ENCODE measurements around the gene KCNE1.
A peak's percentile ranks its signal among the peaks of the same experiment; 100 is the strongest.
"Not testable (repeated sequence)": the region's sequence is repeated elsewhere in the genome, so short reads cannot be mapped to it uniquely, and the experiment has no call there.

Gene KCNE1

GRCh38 chr21:34510148-34511142, 1.6 kb downstream of the KCNE1 start:
- peak; percentile 68 for DNase-seq

GRCh38 chr21:34509151-34509550, 2.9 kb downstream of the KCNE1 start:
- no peak for DNase-seq

GRCh38 chr21:34504595-34504994, 7.4 kb downstream of the KCNE1 start:
- no peak for DNase-seq

GRCh38 chr21:34502480-34503106, 9.4 kb downstream of the KCNE1 start:
- DNase-seq = no peak

- DNase-seq = no peak
Measured at GRCh38 chr21:34501716-34502115, 10.3 kb downstream of the KCNE1 start.

GRCh38 chr21:34500191-34500590, 11.8 kb downstream of the KCNE1 start:
- DNase-seq = no peak

- no peak for DNase-seq
Measured at GRCh38 chr21:34499116-34499515, 12.9 kb downstream of the KCNE1 start.

- no peak for DNase-seq
Measured at GRCh38 chr21:34498623-34499022, 13.4 kb downstream of the KCNE1 start.

GRCh38 chr21:34483854-34484253, 28.2 kb downstream of the KCNE1 start:
- DNase-seq = not testable (repeated sequence)

- not testable (repeated sequence) for DNase-seq
Measured at GRCh38 chr21:34483435-34483834, 28.6 kb downstream of the KCNE1 start.

GRCh38 chr21:34467333-34467732, 44.7 kb downstream of the KCNE1 start:
- not testable (repeated sequence) for DNase-seq

GRCh38 chr21:34459426-34459825, 52.6 kb downstream of the KCNE1 start:
- not testable (repeated sequence) for DNase-seq

GRCh38 chr21:34458266-34458665, 53.7 kb downstream of the KCNE1 start:
- not testable (repeated sequence) for DNase-seq

- not testable (repeated sequence) for DNase-seq
Measured at GRCh38 chr21:34456180-34456579, 55.8 kb downstream of the KCNE1 start.

- DNase-seq = not testable (repeated sequence)
Measured at GRCh38 chr21:34455628-34456027, 56.4 kb downstream of the KCNE1 start.

- DNase-seq = not testable (repeated sequence)
Measured at GRCh38 chr21:34447018-34447417, 65.0 kb downstream of the KCNE1 start.

GRCh38 chr21:34443486-34443885, 68.5 kb downstream of the KCNE1 start:
- not testable (repeated sequence) for DNase-seq

GRCh38 chr21:34429710-34430109, 82.3 kb downstream of the KCNE1 start:
- DNase-seq = not testable (repeated sequence)

GRCh38 chr21:34428441-34428840, 83.6 kb downstream of the KCNE1 start:
- DNase-seq = not testable (repeated sequence)

- not testable (repeated sequence) for DNase-seq
Measured at GRCh38 chr21:34427339-34427738, 84.7 kb downstream of the KCNE1 start.

- DNase-seq = not testable (repeated sequence)
Measured at GRCh38 chr21:34423805-34424204, 88.2 kb downstream of the KCNE1 start, which contains the start of gene SMIM34. Gene SMIM34, minus strand, starts transcription at chr21:34423951. Its CDS starts 112 bp downstream, at chr21:34423839.

GRCh38 chr21:34417448-34418077, 94.4 kb downstream of the KCNE1 start:
- DNase-seq = not testable (repeated sequence)

GRCh38 chr21:34407294-34407693, 104.7 kb downstream of the KCNE1 start:
- DNase-seq = not testable (repeated sequence)

Data from left hindlimb (tissue), 1 donor.